Vagina (tissue), 2 donors: Measurements from ENCODE around the gene MTA2. TPM values are rescaled to one million over a fixed set of nuclear protein-coding genes. Genes with fewer than 3 reads are reported as not detected.
"Not testable (repeated sequence)": the region's sequence is repeated elsewhere in the genome, so short reads cannot be mapped to it uniquely, and the experiment has no call there.

ENCODE experiments used
- DNase-seq, 2 donors: peaks; one replicate each; pipeline ENCODE4 v3.0.0-alpha.2; 2017; ENCODE audit errors: extremely low spot score in 2 of 2
- H3K27ac ChIP-seq: fragments of 200-600 bp; sonication (generic); one replicate; pipeline ENCODE4 v1.5.1; 2019
- H3K27me3 ChIP-seq: fragments of 200-600 bp; sonication (generic); one replicate; pipeline ENCODE4 v1.5.1; 2019
- H3K36me3 ChIP-seq, 2 donors: fragments of 200-600 bp; sonication (generic); one replicate each; pipeline ENCODE4 v1.5.1; 2017 to 2019
- H3K4me1 ChIP-seq: fragments of 200-600 bp; sonication (generic); one replicate; pipeline ENCODE4 v1.5.1; 2019
- H3K4me3 ChIP-seq, 2 donors: fragments of 200-600 bp; sonication (generic); 1 replicate in 1 of 2; 2 replicates in 1 of 2; pipeline ENCODE4 v1.5.1; 2016 to 2019
- H3K9me3 ChIP-seq: fragments of 200-600 bp; sonication (generic); one replicate; pipeline ENCODE4 v1.5.1; 2019
- POLR2A ChIP-seq, 2 donors: fragments of 450-650 bp; IDR thresholded peaks; one replicate each; pipeline ENCODE4 v1.6.1; 2017; ENCODE audit warnings: antibody characterized with exemption in 2 of 2, mild to moderate bottlenecking in 2 of 2, moderate library complexity in 2 of 2
- POLR2AphosphoS5 ChIP-seq, 2 donors: sonication (generic); formaldehyde crosslinking; IDR thresholded peaks; one replicate each; pipeline ENCODE4 v1.9.0; 2017; ENCODE audit warnings: antibody characterized with exemption in 2 of 2, mild to moderate bottlenecking in 2 of 2, low read depth in 1 of 2; ENCODE audit not compliant: insufficient read depth in 1 of 2
- intact Hi-C: fragments of 100-400 bp; cut with DNase I; formaldehyde crosslinking; loops from one replicate; pipeline ENCODE4 v1.15.1; 2023
- total RNA-seq: library from RNA; depleted of rRNA; stranded (reverse); fragments of >200 nt; gene quantifications from one replicate; pipeline ENCODE4 v1.2.3, GENCODE V29; 2016
- TF ChIP-seq, protein P1 (sequence below), 3 experiments: fragments of 450-650 bp in 2 of 3; fragments of 200-600 bp in 1 of 3; sonication (generic) in 1 of 3; IDR thresholded peaks; one replicate each; pipeline ENCODE4 v1.5.1; 2017 to 2019; ENCODE audit warnings: antibody characterized with exemption in 3 of 3, mild to moderate bottlenecking in 2 of 3, moderate library complexity in 2 of 3

Gene MTA2
- total RNA-seq, 1 donor from 2014 or later = 96.3 TPM

DNA sequence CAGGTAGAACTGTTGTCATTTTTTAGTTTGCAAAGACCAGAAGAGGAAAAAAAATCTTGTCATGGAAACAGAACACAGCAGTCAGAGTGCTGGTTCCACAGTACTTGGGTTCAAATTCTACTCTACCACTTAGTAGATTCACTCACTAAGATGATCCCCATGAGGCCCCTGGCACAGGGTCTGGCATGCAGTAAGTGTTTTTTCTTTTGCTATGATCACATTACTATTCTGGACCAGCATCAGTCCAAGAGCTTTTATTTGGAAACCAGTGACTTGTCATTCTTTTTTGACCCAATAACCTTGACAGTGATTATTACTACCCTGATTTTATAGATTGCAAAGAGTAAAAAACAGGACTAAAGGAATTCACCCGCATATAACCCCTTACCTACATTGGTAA lies 32.1 kb downstream of the MTA2 start:
- no peaks in the 10 kb centered on the region for H3K9me3 ChIP-seq
- TF ChIP-seq, protein P1, sequence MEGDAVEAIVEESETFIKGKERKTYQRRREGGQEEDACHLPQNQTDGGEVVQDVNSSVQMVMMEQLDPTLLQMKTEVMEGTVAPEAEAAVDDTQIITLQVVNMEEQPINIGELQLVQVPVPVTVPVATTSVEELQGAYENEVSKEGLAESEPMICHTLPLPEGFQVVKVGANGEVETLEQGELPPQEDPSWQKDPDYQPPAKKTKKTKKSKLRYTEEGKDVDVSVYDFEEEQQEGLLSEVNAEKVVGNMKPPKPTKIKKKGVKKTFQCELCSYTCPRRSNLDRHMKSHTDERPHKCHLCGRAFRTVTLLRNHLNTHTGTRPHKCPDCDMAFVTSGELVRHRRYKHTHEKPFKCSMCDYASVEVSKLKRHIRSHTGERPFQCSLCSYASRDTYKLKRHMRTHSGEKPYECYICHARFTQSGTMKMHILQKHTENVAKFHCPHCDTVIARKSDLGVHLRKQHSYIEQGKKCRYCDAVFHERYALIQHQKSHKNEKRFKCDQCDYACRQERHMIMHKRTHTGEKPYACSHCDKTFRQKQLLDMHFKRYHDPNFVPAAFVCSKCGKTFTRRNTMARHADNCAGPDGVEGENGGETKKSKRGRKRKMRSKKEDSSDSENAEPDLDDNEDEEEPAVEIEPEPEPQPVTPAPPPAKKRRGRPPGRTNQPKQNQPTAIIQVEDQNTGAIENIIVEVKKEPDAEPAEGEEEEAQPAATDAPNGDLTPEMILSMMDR (IDR thresholded peaks at IDR 0.05) = no peak
- no peak for TF ChIP-seq POLR2A (IDR thresholded peaks at IDR 0.05)
- no peak for TF ChIP-seq POLR2AphosphoS5 (IDR thresholded peaks at IDR 0.05; ENCODE audit: insufficient read depth in 1 of 2, low read depth in 1 of 2)
- no peaks in the 10 kb centered on the region for H3K27me3 ChIP-seq
- no peak overlapping the region for H3K4me3 ChIP-seq
- H3K4me1 ChIP-seq = peaks cover 29% of the 10 kb centered on the region
- DNase-seq = no peak
- intact Hi-C loops = no loop called here
- H3K36me3 ChIP-seq = peaks cover 0 to 74% of the 10 kb centered on the region in 2 donors
- H3K27ac ChIP-seq = no peak overlapping the region

DNA sequence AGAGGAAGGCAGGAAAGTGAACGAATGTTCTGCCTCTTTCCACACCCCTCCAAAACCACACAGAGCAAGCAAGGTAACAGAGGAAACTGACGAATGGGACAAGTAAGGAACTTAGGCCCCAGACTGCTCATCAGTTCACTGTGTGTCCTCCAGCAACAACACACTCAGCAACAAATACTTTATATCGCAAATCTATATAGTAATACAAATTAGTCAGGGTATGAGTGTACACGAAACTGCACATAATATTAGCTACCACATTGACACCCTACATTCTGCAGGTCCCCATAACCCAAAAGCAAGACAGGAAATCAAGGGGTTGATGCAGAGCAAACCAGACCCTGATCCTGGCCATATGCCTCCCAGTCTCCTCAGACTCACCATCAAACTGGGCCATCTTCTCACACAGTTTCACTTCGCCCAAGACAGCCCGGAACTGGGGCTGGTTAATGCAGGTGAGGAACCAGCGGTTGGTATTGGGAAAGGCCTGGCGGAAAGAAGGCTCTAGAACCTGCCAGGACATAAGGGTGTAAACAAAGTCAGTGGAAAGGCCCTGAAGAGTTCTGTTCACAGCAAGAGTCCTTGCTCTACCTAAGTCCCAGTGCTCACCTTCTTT lies 34.5 kb downstream of the MTA2 start:
- peaks cover 17% of the 10 kb centered on the region for H3K4me1 ChIP-seq
- no peak overlapping the region for H3K27ac ChIP-seq
- H3K9me3 ChIP-seq = no peaks in the 10 kb centered on the region

DNA sequence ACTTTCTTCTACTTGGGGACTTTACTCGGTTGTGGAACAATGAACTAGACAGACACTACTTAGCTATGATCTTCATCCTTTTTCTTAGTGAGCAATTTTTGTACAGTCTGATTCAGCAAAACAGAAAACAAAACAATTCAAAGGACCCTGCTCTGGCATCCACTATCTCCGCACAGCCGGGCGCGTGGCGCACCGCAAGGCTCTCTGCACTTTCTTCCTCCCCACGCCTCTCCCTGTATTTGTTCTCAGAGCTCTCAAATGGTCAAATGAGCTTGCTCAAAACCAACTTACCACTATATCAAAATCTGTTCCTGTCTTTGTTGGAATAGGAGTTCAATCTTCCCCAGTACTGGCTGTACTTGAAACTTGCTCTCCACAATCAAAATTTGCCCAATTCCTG lies 35.4 kb downstream of the MTA2 start:
- H3K9me3 ChIP-seq = no peaks in the 10 kb centered on the region
- peaks cover 0 to 90% of the 10 kb centered on the region in 2 donors for H3K36me3 ChIP-seq
- no peak for DNase-seq
- no peak overlapping the region for H3K27ac ChIP-seq
- TF ChIP-seq POLR2A (IDR thresholded peaks at IDR 0.05) = no peak
- no peak for TF ChIP-seq POLR2AphosphoS5 (IDR thresholded peaks at IDR 0.05; ENCODE audit: insufficient read depth in 1 of 2, low read depth in 1 of 2)
- TF ChIP-seq, protein P1 (IDR thresholded peaks at IDR 0.05) = no peak
- peaks cover 21% of the 10 kb centered on the region for H3K4me1 ChIP-seq
- no peak overlapping the region for H3K4me3 ChIP-seq
- no peaks in the 10 kb centered on the region for H3K27me3 ChIP-seq
- intact Hi-C loops = no loop called here

More for the DNA sequence above, 34.5 kb downstream of the MTA2 start:
- no peak for TF ChIP-seq POLR2A (IDR thresholded peaks at IDR 0.05)
- no peak for TF ChIP-seq POLR2AphosphoS5 (IDR thresholded peaks at IDR 0.05; ENCODE audit: insufficient read depth in 1 of 2, low read depth in 1 of 2)
- TF ChIP-seq, protein P1 (IDR thresholded peaks at IDR 0.05) = no peak
- Histone ChIP-seq H3K36me3 (peaks cover 0 to 93% of the 10 kb centered on the region in 2 donors), H3K4me3 (no peak overlapping the region), H3K27me3 (no peaks in the 10 kb centered on the region)
- intact Hi-C loops = no loop called here
- no peak for DNase-seq

GRCh38 chr11:62565100-62565802 lies 36.4 kb downstream of the MTA2 start:
- H3K4me1 ChIP-seq = peaks cover 27% of the 10 kb centered on the region
- peaks cover 0 to 80% of the 10 kb centered on the region in 2 donors for H3K36me3 ChIP-seq
- DNase-seq = no peak
- H3K27me3 ChIP-seq = no peaks in the 10 kb centered on the region
- H3K4me3 ChIP-seq = no peak overlapping the region
- intact Hi-C loops = no loop called here
- no peak overlapping the region for H3K27ac ChIP-seq
- TF ChIP-seq, protein P1 (IDR thresholded peaks at IDR 0.05) = no peak
- TF ChIP-seq POLR2AphosphoS5 (IDR thresholded peaks at IDR 0.05; ENCODE audit: insufficient read depth in 1 of 2, low read depth in 1 of 2) (no peak), POLR2A (IDR thresholded peaks at IDR 0.05) (no peak)
- H3K9me3 ChIP-seq = no peaks in the 10 kb centered on the region

DNA sequence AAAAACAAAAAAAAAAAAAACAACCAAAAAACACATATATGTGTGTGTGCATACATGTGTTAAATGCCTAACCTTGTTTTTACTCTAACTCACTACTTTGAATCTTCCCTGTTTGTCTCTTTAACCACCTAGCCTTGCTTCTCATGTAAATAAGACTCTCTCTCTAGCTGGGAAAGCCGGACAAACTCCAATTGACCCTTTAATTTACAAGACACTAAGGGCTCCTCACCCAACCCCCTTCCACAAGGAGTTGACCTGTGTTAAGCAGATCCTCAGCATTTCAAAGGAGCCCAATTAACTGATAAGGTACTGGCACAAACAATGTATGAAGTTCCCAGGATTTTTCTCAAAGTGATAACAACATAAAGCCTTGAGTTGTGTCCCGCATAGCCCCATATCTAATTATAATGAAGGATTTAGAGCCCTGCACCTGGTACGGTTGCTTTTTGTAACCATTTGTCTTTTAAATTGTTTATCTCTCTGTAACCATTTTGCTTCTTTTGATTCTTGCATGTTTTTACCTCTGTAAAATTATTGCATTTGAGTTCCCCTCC lies 39.9 kb downstream of the MTA2 start:
- H3K27me3 ChIP-seq, H3K9me3 ChIP-seq, H3K4me3 ChIP-seq, intact Hi-C loops, DNase-seq: not testable (repeated sequence)
- Histone ChIP-seq H3K36me3 (peaks cover 0 to 61% of the 10 kb centered on the region in 2 donors), H3K27ac (peak overlapping the region; percentile 98), H3K4me1 (peaks cover 46% of the 10 kb centered on the region)
